GM20000 (cell line): ENCODE measurements around the gene JAZF1.
A peak's percentile ranks its signal among the peaks of the same experiment; 100 is the strongest.

ENCODE experiments used
- DNase-seq: peaks from one replicate; pipeline ENCODE4 v3.0.0; 2012; ENCODE audit warnings: low spot score
- CTCF ChIP-seq: IDR thresholded peaks from 2 replicates; pipeline ENCODE4 v1.5.1; 2012; ENCODE audit warnings: mild to moderate bottlenecking, control low read depth; ENCODE audit errors: extremely low read depth, missing control alignments

The JAZF1 gene

GRCh38 chr7:27936047-27936767, 244.4 kb downstream of the JAZF1 start:
- no peak for DNase-seq
- no peak for TF ChIP-seq CTCF

- peak; percentile 22 for TF ChIP-seq CTCF
- DNase-seq, result no peak
These were observed 246.7 kb downstream of the JAZF1 start for GRCh38 chr7:27933671-27934565.

- DNase-seq, result no peak
- TF ChIP-seq CTCF, result no peak
These were observed 249.6 kb downstream of the JAZF1 start for GRCh38 chr7:27930910-27931476.

GRCh38 chr7:27929127-27929526, 251.5 kb downstream of the JAZF1 start:
- no peak for DNase-seq
- TF ChIP-seq CTCF, result no peak

GRCh38 chr7:27928001-27928400, 252.6 kb downstream of the JAZF1 start:
- no peak for DNase-seq
- TF ChIP-seq CTCF, result no peak

- peak; percentile 36 for DNase-seq
- no peak for TF ChIP-seq CTCF
These were observed 254.9 kb downstream of the JAZF1 start for GRCh38 chr7:27925573-27926201.
